Coronary artery (tissue), 2 donors: ENCODE results near the gene CSRP2.

ENCODE experiments used
- DNase-seq: peaks from one replicate; pipeline ENCODE4 v3.0.0-alpha.2; 2017; ENCODE audit warnings: low spot score
- H3K27ac ChIP-seq, 2 donors: fragments of 200-600 bp; sonication (generic); one replicate each; pipeline ENCODE4 v1.5.1; 2016 to 2019
- H3K4me3 ChIP-seq: fragments of 200-600 bp; sonication (generic); 2 replicates; pipeline ENCODE4 v1.5.1; 2016; ENCODE audit warnings: mild to moderate bottlenecking, moderate library complexity
- CTCF ChIP-seq: fragments of 200-600 bp; sonication (generic); IDR thresholded peaks from one replicate; pipeline ENCODE4 v1.5.1; 2019; ENCODE audit warnings: antibody characterized with exemption

CSRP2 gene

GRCh38 chr12:76810671-76811419 is 68.0 kb downstream of the CSRP2 start:
- H3K4me3 ChIP-seq: no peak overlapping the region
- no peak for DNase-seq
- TF ChIP-seq CTCF: no peak
- no peak overlapping the region for H3K27ac ChIP-seq
